Measurements from ENCODE around the gene NDC1.
"Not testable (repeated sequence)": the region's sequence is repeated elsewhere in the genome, so short reads cannot be mapped to it uniquely, and the experiment has no call there.

NDC1 gene

DNA sequence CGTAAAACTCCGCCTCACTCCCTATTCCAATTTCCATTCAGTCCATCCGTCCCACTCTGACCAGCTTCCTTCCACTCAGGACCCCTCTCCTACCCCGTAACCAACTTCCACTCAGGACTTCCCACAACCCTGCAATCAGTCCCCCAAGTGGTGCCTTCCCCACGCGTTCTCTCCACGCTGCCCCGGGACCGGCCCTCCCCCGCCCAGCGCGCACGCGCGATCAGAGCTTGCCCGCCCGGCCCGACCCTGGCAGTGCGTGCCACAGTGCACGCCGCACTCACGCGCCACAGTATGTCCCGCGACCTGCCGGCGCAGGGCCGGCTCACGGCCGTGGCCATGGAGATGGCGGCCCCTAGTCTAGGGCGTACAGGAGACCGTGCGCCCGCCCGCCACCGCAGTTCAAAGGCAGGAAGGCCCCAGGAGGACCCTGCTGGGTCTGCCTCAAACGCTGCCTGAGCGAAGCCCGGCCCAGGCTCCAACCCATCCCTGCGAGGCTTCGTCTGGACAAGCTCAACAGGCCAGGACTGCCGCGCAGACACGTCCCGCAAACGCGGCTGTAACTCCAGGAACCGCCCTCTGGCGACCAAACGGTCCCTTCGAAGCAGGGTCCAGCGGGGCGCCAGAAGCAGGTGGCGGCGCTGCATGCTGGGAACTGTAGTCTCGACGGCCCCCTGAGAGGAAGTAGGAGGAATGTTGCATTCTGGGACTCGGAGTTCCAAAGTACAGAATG, at the start of gene NDC1:
TSS of gene NDC1 (minus strand) at position 373 of the 730 bp plus-strand sequence. CDS start at position 338, 35 bp downstream.
- Histone ChIP-seq H3K9ac (ENCODE audit: low read length) (peak within 1 kb of the TSS; percentile 33), H3K4me1 (ENCODE audit: insufficient read depth, low read length) (peaks cover 5% of the 10 kb centered on the region), H3K4me3 (ENCODE audit: low read depth in 1 of 2, low read length in 2 of 2) (peak within 1 kb of the TSS; percentile 90 to 92), H3K9me3 (ENCODE audit: low read length) (no peaks in the 10 kb centered on the region), H3K27me3 (ENCODE audit: control insufficient read depth in 1 of 2, insufficient read depth in 2 of 2, low read length in 2 of 2) (no peaks in the 10 kb centered on the region), H3K27ac (ENCODE audit: low read depth, low read length) (peak within 1 kb of the TSS; percentile 97), H3K36me3 (ENCODE audit: insufficient read depth, low read length) (no peaks in the 10 kb centered on the region)

GRCh38 chr1:53883600-53883999, 45.5 kb upstream of the NDC1 start:
- H3K36me3 ChIP-seq (ENCODE audit: insufficient read depth, low read length) = not testable (repeated sequence)

GRCh38 chr1:53881853-53882252, 43.8 kb upstream of the NDC1 start:
- H3K36me3 ChIP-seq (ENCODE audit: insufficient read depth, low read length) = peaks cover 19% of the 10 kb centered on the region
- not testable (repeated sequence) for H3K4me1 ChIP-seq (ENCODE audit: insufficient read depth, low read length)

More at GRCh38 chr1:53883600-53883999, 45.5 kb upstream of the NDC1 start:
- H3K27ac ChIP-seq (ENCODE audit: low read depth, low read length); H3K9me3 ChIP-seq (ENCODE audit: low read length); H3K4me3 ChIP-seq (ENCODE audit: low read depth in 1 of 2, low read length in 2 of 2); H3K4me1 ChIP-seq (ENCODE audit: insufficient read depth, low read length); H3K9ac ChIP-seq (ENCODE audit: low read length); H3K27me3 ChIP-seq (ENCODE audit: control insufficient read depth in 1 of 2, insufficient read depth in 2 of 2, low read length in 2 of 2): not testable (repeated sequence)

GRCh38 chr1:53878492-53879105, 40.5 kb upstream of the NDC1 start:
- Histone ChIP-seq H3K9ac (ENCODE audit: low read length) (no peak overlapping the region), H3K27ac (ENCODE audit: low read depth, low read length) (no peak overlapping the region), H3K27me3 (ENCODE audit: control insufficient read depth in 1 of 2, insufficient read depth in 2 of 2, low read length in 2 of 2) (no peaks in the 10 kb centered on the region), H3K9me3 (ENCODE audit: low read length) (no peaks in the 10 kb centered on the region), H3K36me3 (ENCODE audit: insufficient read depth, low read length) (peaks cover 40% of the 10 kb centered on the region), H3K4me3 (ENCODE audit: low read depth in 1 of 2, low read length in 2 of 2) (no peak overlapping the region), H3K4me1 (ENCODE audit: insufficient read depth, low read length) (no peaks in the 10 kb centered on the region)

More at GRCh38 chr1:53881853-53882252, 43.8 kb upstream of the NDC1 start:
- H3K27ac ChIP-seq (ENCODE audit: low read depth, low read length); H3K9ac ChIP-seq (ENCODE audit: low read length); H3K4me3 ChIP-seq (ENCODE audit: low read depth in 1 of 2, low read length in 2 of 2); H3K27me3 ChIP-seq (ENCODE audit: control insufficient read depth in 1 of 2, insufficient read depth in 2 of 2, low read length in 2 of 2); H3K9me3 ChIP-seq (ENCODE audit: low read length): not testable (repeated sequence)

DNA sequence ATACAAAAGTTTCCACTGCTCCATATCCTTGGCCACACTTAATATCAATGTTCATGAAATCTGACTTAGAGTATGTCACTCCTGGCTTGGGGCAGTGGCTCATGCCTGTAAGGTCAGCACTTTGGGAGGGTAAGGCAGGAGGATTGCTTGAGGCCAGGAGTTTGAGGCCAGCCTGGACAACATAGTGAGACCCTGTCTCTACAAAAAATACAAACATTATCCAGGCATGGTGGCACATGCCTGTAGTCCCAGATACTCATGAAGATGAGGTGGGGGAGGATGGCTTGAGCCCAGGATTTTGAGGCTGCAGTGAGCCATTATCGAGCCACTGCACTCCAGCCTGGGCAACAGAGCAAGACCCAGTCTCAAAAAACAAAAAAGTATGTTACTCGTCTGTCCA, 37.1 kb upstream of the NDC1 start:
- not testable (repeated sequence) for H3K4me1 ChIP-seq (ENCODE audit: insufficient read depth, low read length); H3K9me3 ChIP-seq (ENCODE audit: low read length); H3K27me3 ChIP-seq (ENCODE audit: control insufficient read depth in 1 of 2, insufficient read depth in 2 of 2, low read length in 2 of 2); H3K4me3 ChIP-seq (ENCODE audit: low read depth in 1 of 2, low read length in 2 of 2); H3K27ac ChIP-seq (ENCODE audit: low read depth, low read length); H3K9ac ChIP-seq (ENCODE audit: low read length)
- peaks cover 49% of the 10 kb centered on the region for H3K36me3 ChIP-seq (ENCODE audit: insufficient read depth, low read length)

GRCh38 chr1:53871773-53872484, 33.8 kb upstream of the NDC1 start:
- no peaks in the 10 kb centered on the region for H3K4me1 ChIP-seq (ENCODE audit: insufficient read depth, low read length)
- H3K27me3 ChIP-seq (ENCODE audit: control insufficient read depth in 1 of 2, insufficient read depth in 2 of 2, low read length in 2 of 2) = no peaks in the 10 kb centered on the region
- H3K9ac ChIP-seq (ENCODE audit: low read length) = no peak overlapping the region
- no peaks in the 10 kb centered on the region for H3K9me3 ChIP-seq (ENCODE audit: low read length)
- no peak overlapping the region for H3K4me3 ChIP-seq (ENCODE audit: low read depth in 1 of 2, low read length in 2 of 2)
- H3K36me3 ChIP-seq (ENCODE audit: insufficient read depth, low read length) = peaks cover 38% of the 10 kb centered on the region
- H3K27ac ChIP-seq (ENCODE audit: low read depth, low read length) = no peak overlapping the region

DNA sequence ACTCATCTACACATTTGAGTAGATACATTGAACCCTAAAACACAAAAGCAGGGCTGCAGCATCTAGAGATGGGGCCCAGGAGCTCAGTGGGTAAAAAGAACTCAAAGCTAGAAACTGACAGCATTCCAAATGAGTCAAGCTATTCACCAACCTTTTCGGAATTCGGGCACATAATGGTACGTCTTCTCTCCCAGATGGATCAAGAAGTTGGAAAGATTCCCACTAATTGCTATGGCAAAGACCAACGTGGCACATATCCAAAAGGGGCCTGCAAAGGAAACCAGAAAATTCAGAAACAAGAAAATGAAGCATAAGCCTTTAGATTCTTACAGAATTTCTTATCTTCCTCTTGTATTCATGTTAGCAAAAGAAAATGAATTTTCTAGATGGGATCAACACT, 33.1 kb upstream of the NDC1 start:
- H3K27me3 ChIP-seq (ENCODE audit: control insufficient read depth in 1 of 2, insufficient read depth in 2 of 2, low read length in 2 of 2) = no peaks in the 10 kb centered on the region
- no peaks in the 10 kb centered on the region for H3K4me1 ChIP-seq (ENCODE audit: insufficient read depth, low read length)
- no peaks in the 10 kb centered on the region for H3K9me3 ChIP-seq (ENCODE audit: low read length)
- H3K27ac ChIP-seq (ENCODE audit: low read depth, low read length) = no peak overlapping the region
- H3K4me3 ChIP-seq (ENCODE audit: low read depth in 1 of 2, low read length in 2 of 2) = no peak overlapping the region
- H3K36me3 ChIP-seq (ENCODE audit: insufficient read depth, low read length) = peaks cover 38% of the 10 kb centered on the region
- no peak overlapping the region for H3K9ac ChIP-seq (ENCODE audit: low read length)

DNA sequence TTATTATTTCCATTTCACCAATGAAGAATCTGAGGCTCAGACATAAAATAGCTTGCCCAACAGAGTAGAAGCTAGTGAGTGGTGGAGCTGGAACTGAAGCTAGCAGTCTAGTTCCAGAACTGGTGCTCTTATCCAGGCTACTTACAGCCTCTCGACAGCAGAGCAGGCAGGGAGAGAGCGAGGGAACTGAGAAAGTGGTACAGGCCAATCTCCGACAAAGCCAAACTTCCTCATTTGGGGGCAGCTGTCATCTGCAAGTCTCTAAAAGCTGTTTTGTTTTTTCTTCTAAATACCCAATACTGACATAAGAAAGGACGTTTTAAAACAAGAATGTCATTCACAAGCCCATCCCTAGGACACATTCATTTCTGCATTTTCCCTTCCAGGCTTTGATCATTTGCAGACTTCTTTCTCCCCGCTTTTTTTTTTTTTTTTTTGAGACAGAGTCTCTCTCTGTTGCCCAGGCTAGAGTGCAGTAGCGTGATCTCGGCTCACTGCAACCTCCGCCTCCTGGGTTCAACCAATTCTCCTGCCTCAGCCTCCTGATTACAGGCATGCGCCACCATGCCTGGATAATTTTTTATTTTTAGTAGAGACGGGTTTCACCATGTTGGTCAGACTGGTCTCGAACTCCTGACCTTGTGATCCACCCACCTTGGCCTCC, 31.5 kb upstream of the NDC1 start:
- Histone ChIP-seq H3K27me3 (ENCODE audit: control insufficient read depth in 1 of 2, insufficient read depth in 2 of 2, low read length in 2 of 2) (no peaks in the 10 kb centered on the region), H3K36me3 (ENCODE audit: insufficient read depth, low read length) (peaks cover 32% of the 10 kb centered on the region), H3K9me3 (ENCODE audit: low read length) (no peaks in the 10 kb centered on the region), H3K4me1 (ENCODE audit: insufficient read depth, low read length) (no peaks in the 10 kb centered on the region), H3K9ac (ENCODE audit: low read length) (no peak overlapping the region), H3K27ac (ENCODE audit: low read depth, low read length) (no peak overlapping the region), H3K4me3 (ENCODE audit: low read depth in 1 of 2, low read length in 2 of 2) (no peak overlapping the region)

DNA sequence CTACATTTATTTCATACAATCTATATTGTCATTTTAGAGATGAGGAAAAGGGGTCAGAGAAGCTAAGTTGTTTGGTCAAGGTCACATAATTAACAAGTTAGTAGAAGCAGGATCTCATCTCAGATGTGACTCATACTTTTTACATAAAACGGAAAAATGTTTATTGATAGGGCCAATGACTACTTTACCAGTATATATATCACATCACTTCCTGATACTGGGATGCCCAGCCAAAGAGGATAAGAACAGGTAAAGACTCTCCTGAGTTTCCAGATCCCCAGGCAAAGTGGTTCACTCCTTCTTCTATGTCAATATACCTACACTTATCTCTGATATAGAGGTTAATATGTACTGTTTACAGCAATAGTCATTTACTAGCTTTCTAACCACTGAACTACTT, 30.5 kb upstream of the NDC1 start:
- Histone ChIP-seq H3K9me3 (ENCODE audit: low read length) (no peaks in the 10 kb centered on the region), H3K9ac (ENCODE audit: low read length) (no peak overlapping the region), H3K36me3 (ENCODE audit: insufficient read depth, low read length) (peaks cover 32% of the 10 kb centered on the region), H3K27ac (ENCODE audit: low read depth, low read length) (no peak overlapping the region), H3K4me3 (ENCODE audit: low read depth in 1 of 2, low read length in 2 of 2) (no peak overlapping the region), H3K4me1 (ENCODE audit: insufficient read depth, low read length) (no peaks in the 10 kb centered on the region), H3K27me3 (ENCODE audit: control insufficient read depth in 1 of 2, insufficient read depth in 2 of 2, low read length in 2 of 2) (no peaks in the 10 kb centered on the region)

GRCh38 chr1:53862507-53862906, 24.4 kb upstream of the NDC1 start:
- H3K4me3 ChIP-seq (ENCODE audit: low read depth in 1 of 2, low read length in 2 of 2) = no peak overlapping the region
- H3K27ac ChIP-seq (ENCODE audit: low read depth, low read length) = no peak overlapping the region
- peaks cover 38% of the 10 kb centered on the region for H3K36me3 ChIP-seq (ENCODE audit: insufficient read depth, low read length)
- no peaks in the 10 kb centered on the region for H3K9me3 ChIP-seq (ENCODE audit: low read length)
- no peaks in the 10 kb centered on the region for H3K4me1 ChIP-seq (ENCODE audit: insufficient read depth, low read length)
- H3K27me3 ChIP-seq (ENCODE audit: control insufficient read depth in 1 of 2, insufficient read depth in 2 of 2, low read length in 2 of 2) = no peaks in the 10 kb centered on the region
- H3K9ac ChIP-seq (ENCODE audit: low read length) = no peak overlapping the region

GRCh38 chr1:53860967-53861411, 22.9 kb upstream of the NDC1 start:
- H3K4me1 ChIP-seq (ENCODE audit: insufficient read depth, low read length) = no peaks in the 10 kb centered on the region
- H3K27me3 ChIP-seq (ENCODE audit: control insufficient read depth in 1 of 2, insufficient read depth in 2 of 2, low read length in 2 of 2) = no peaks in the 10 kb centered on the region
- H3K36me3 ChIP-seq (ENCODE audit: insufficient read depth, low read length) = peaks cover 44% of the 10 kb centered on the region
- H3K27ac ChIP-seq (ENCODE audit: low read depth, low read length) = no peak overlapping the region
- H3K9me3 ChIP-seq (ENCODE audit: low read length) = no peaks in the 10 kb centered on the region
- H3K9ac ChIP-seq (ENCODE audit: low read length) = no peak overlapping the region
- H3K4me3 ChIP-seq (ENCODE audit: low read depth in 1 of 2, low read length in 2 of 2) = no peak overlapping the region

Data from muscle layer of colon (tissue), 2 donors.